Liver (tissue), 9 donors: ENCODE results near the gene RPL7L1. TPM values are rescaled to one million over a fixed set of nuclear protein-coding genes. Genes with fewer than 3 reads are reported as not detected.

Experiments used
- DNase-seq: peaks from one replicate; pipeline ENCODE4 v3.0.0-alpha.2; 2017; ENCODE audit warnings: low spot score
- H3K27ac ChIP-seq, 2 donors: one replicate each; pipeline ENCODE4 v1.7.0; 2013; ENCODE audit warnings: inconsistent platforms in 2 of 2, low read length in 2 of 2, control low read depth in 1 of 2, low read depth in 1 of 2, mild to moderate bottlenecking in 1 of 2
- H3K27me3 ChIP-seq, 4 donors: one replicate each; pipeline versions ENCODE4 v1.6.1 to v1.7.0; 2013; ENCODE audit warnings: low read length in 3 of 4, inconsistent platforms in 1 of 4, mild to moderate bottlenecking in 1 of 4, moderate library complexity in 1 of 4; ENCODE audit not compliant: control insufficient read depth in 4 of 4, insufficient read depth in 4 of 4
- H3K36me3 ChIP-seq, 4 donors: one replicate each; pipeline versions ENCODE4 v1.6.1 to v1.7.0; 2013; ENCODE audit warnings: low read length in 3 of 4, mild to moderate bottlenecking in 3 of 4, low read depth in 1 of 4, moderate library complexity in 1 of 4; ENCODE audit not compliant: control insufficient read depth in 4 of 4, insufficient read depth in 3 of 4
- H3K4me1 ChIP-seq, 4 donors: one replicate each; pipeline versions ENCODE4 v1.6.1 to v1.7.0; 2013; ENCODE audit warnings: low read length in 3 of 4, mild to moderate bottlenecking in 3 of 4, moderate library complexity in 1 of 4; ENCODE audit not compliant: control insufficient read depth in 4 of 4, insufficient read depth in 4 of 4
- H3K4me3 ChIP-seq, 3 donors: one replicate each; pipeline versions ENCODE4 v1.6.1 to v1.7.0; 2013; ENCODE audit warnings: low read length in 3 of 3, control low read depth in 1 of 3, low read depth in 1 of 3, mild to moderate bottlenecking in 1 of 3
- H3K9ac ChIP-seq, 2 donors: one replicate each; pipeline ENCODE4 v1.7.0; 2013; ENCODE audit warnings: low read length in 2 of 2, mild to moderate bottlenecking in 2 of 2, moderate library complexity in 2 of 2, control low read depth in 1 of 2, low read depth in 1 of 2
- H3K9me3 ChIP-seq, 4 donors: one replicate each; pipeline versions ENCODE4 v1.6.1 to v1.7.0; 2013; ENCODE audit warnings: low read length in 3 of 4; ENCODE audit not compliant: control insufficient read depth in 4 of 4
- EGR1 ChIP-seq, 2 donors: IDR thresholded peaks; 2 replicates each; pipeline ENCODE4 v1.6.1; 2016 to 2018; ENCODE audit warnings: antibody characterized with exemption in 2 of 2, low read depth in 2 of 2
- FOXA1 ChIP-seq: IDR thresholded peaks from 2 replicates; pipeline ENCODE4 v1.6.1; 2016; ENCODE audit warnings: antibody characterized with exemption
- FOXA2 ChIP-seq: IDR thresholded peaks from 2 replicates; pipeline ENCODE4 v1.6.1; 2016; ENCODE audit warnings: antibody characterized with exemption
- GABPA ChIP-seq, 2 donors: IDR thresholded peaks in 1 of 2; conservative IDR thresholded peaks in 1 of 2; 2 replicates each; pipeline ENCODE4 v1.6.1; 2016; ENCODE audit warnings: antibody characterized with exemption in 2 of 2, mild to moderate bottlenecking in 1 of 2, moderate library complexity in 1 of 2
- RAD21 ChIP-seq, 2 donors: IDR thresholded peaks; 2 replicates each; pipeline ENCODE4 v1.6.1; 2016; ENCODE audit warnings: antibody characterized with exemption in 2 of 2, mild to moderate bottlenecking in 2 of 2
- RXRA ChIP-seq, 2 donors: IDR thresholded peaks; 2 replicates each; pipeline ENCODE4 v1.6.1; 2017 to 2018; ENCODE audit warnings: antibody characterized with exemption in 2 of 2, mild to moderate bottlenecking in 1 of 2
- TAF1 ChIP-seq: conservative IDR thresholded peaks from 2 replicates; pipeline ENCODE4 v1.6.1; 2016; ENCODE audit warnings: antibody characterized with exemption, mild to moderate bottlenecking
- YY1 ChIP-seq: IDR thresholded peaks from 2 replicates; pipeline ENCODE4 v1.6.1; 2016; ENCODE audit warnings: antibody characterized with exemption, mild to moderate bottlenecking
- WGBS: extraction: QIAGEN DNeasy Blood & Tissue Kit; methylation state at CpG from one replicate; pipeline ENCODE4 v1.1.7; 2013; 5-methylcytosine and 5-hydroxymethylcytosine counted together
- polyA plus RNA-seq, 2 donors: library from polyadenylated mRNA; stranded (reverse) in 1 of 2; unstranded in 1 of 2; fragments of 200-250 nt in 1 of 2; fragments of >200 nt in 1 of 2; fragmentation: Nextera tagmentation in 1 of 2; extraction: Ambion mirVana in 1 of 2; gene quantifications; one replicate each; pipeline versions ENCODE4 v1.2.1 to v1.2.3, GENCODE V29; 2013 to 2015
- total RNA-seq, 2 donors: library from RNA; depleted of rRNA; stranded (reverse); fragments of >200 nt; gene quantifications; one replicate each; pipeline ENCODE4 v1.2.3, GENCODE V29; 2014
- TF ChIP-seq, protein P1 (sequence below): IDR thresholded peaks from 2 replicates; pipeline ENCODE4 v1.6.1; 2016; ENCODE audit warnings: antibody characterized with exemption
- TF ChIP-seq, protein P2 (sequence below): IDR thresholded peaks from 2 replicates; pipeline ENCODE4 v1.6.1; 2016; ENCODE audit warnings: antibody characterized with exemption
- TF ChIP-seq, protein P3 (sequence below): fragments of 150-350 bp; IDR thresholded peaks from 2 replicates; pipeline ENCODE4 v1.5.1; 2017; ENCODE audit warnings: improper control_type of control experiment, low read depth, low read length; ENCODE audit not compliant: missing input control
- donor health status: healthy.
- donor health status: healthy.
- donor health status: healthy.
- donor health status: healthy.
- donor health status: healthy.

The RPL7L1 gene
- total and polyA plus RNA-seq, 4 donors, result 39.6 to 63.8 (median 47.9) TPM

DNA sequence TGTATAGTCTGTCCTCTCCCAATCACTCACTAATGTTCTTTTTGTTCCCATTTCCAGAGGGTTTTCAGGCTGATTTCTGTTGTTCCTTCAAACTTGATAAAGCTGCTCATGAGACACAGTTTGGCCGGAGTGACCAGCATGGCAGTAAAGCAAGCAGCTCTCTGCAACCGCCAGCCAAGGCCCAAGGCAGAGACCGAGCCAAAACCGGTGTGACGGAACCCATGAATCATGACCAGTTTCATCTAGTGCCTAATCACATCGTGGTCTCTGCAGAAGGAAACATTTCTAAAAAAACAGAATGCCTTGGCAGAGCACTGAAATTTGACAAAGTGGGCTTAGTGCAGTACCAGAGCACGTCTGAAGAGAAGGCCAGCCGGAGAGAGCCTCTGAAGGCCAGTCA, 14.8 kb upstream of the RPL7L1 start:
- WGBS, result 94% methylated on average over 8 of the region's 8 CpGs
- TF ChIP-seq, protein P1, sequence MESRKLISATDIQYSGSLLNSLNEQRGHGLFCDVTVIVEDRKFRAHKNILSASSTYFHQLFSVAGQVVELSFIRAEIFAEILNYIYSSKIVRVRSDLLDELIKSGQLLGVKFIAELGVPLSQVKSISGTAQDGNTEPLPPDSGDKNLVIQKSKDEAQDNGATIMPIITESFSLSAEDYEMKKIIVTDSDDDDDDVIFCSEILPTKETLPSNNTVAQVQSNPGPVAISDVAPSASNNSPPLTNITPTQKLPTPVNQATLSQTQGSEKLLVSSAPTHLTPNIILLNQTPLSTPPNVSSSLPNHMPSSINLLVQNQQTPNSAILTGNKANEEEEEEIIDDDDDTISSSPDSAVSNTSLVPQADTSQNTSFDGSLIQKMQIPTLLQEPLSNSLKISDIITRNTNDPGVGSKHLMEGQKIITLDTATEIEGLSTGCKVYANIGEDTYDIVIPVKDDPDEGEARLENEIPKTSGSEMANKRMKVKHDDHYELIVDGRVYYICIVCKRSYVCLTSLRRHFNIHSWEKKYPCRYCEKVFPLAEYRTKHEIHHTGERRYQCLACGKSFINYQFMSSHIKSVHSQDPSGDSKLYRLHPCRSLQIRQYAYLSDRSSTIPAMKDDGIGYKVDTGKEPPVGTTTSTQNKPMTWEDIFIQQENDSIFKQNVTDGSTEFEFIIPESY, result no peak
- peaks cover 7 to 54% (median 43%) of the 10 kb centered on the region in 4 donors for H3K36me3 ChIP-seq

DNA sequence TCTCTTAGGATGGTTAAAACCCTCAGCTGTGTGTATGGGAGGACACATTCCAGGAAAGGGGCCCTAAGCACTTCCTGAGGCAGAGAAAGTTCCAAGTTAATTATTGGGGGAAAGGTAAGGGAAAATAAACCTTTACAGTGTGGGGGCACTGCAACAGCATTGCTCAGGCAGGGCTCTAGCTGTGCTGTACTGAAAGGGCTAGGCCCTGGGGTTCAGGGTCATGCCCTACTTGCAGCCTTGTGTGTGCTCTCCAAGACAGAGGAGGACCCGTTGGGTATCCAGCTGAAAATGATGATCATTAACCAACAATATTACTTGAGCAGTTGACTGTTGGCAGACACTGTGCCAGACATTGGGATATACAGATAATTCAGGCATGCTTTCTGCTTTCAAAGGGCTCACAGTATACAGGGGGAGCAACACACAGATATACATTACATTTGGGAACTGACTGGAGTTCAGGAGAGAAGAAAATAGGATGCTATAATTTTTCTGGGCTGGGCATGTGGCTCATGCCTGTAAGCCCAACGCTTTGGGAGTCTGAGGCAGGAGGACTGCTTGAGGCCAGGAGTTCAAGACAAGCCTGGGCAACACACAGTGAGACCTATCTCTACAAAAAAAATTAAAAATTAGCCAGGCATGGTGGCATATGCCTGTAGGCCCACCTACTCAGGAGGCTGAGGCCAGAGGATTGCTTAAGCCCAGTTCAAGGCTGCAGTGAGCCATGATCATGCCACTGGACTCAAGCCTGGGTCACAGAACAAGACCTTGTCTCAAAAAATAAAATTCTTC, 9.1 kb upstream of the RPL7L1 start:
- no peaks in the 10 kb centered on the region for H3K4me1 ChIP-seq
- no peak overlapping the region for H3K27ac ChIP-seq
- no peak overlapping the region for H3K4me3 ChIP-seq
- no peak for DNase-seq
- H3K9me3 ChIP-seq, result no peaks in the 10 kb centered on the region
- 68% methylated on average over 2 of the region's 2 CpGs for WGBS
- H3K27me3 ChIP-seq, result no peaks in the 10 kb centered on the region
- TF ChIP-seq RXRA (IDR thresholded peaks at IDR 0.05), result no peak
- no peak for TF ChIP-seq RAD21 (IDR thresholded peaks at IDR 0.05)
- TF ChIP-seq TAF1, result no peak
- TF ChIP-seq FOXA2, result no peak
- TF ChIP-seq, protein P1, result no peak
- TF ChIP-seq YY1, result no peak
- TF ChIP-seq EGR1 (IDR thresholded peaks at IDR 0.05; ENCODE audit: low read depth in 2 of 2), result no peak
- TF ChIP-seq, protein P2, sequence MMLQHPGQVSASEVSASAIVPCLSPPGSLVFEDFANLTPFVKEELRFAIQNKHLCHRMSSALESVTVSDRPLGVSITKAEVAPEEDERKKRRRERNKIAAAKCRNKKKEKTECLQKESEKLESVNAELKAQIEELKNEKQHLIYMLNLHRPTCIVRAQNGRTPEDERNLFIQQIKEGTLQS, result no peak
- H3K9ac ChIP-seq, result no peak overlapping the region
- H3K36me3 ChIP-seq, result peaks cover 0 to 28% (median 11%) of the 10 kb centered on the region in 4 donors

More for the DNA sequence above, 14.8 kb upstream of the RPL7L1 start:
- no peaks in the 10 kb centered on the region for H3K4me1 ChIP-seq
- no peak overlapping the region for H3K27ac ChIP-seq
- no peaks in the 10 kb centered on the region for H3K9me3 ChIP-seq
- H3K9ac ChIP-seq, result no peak overlapping the region
- H3K4me3 ChIP-seq, result no peak overlapping the region
- DNase-seq, result no peak
- H3K27me3 ChIP-seq, result no peaks in the 10 kb centered on the region

DNA sequence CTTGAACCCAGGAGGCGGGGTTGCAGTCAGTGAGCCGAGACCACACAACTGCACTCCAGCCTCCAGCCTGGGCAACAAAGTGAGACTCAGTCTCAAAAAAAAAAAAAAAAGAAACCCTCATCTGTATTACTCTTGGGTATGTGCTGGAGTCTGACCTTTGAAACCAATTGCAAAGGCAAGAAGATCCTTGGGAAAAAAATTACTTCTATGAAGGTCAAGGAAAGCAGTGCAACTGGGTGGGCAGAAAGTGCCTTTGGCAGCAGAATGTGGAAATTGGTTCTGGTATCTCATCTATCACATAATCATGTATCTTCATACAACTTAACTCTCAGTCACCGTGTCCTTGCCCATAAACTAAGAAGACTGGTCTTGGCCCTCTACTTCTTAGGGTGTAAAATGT, 7.7 kb upstream of the RPL7L1 start:
- 96% methylated on average over 3 of the region's 3 CpGs for WGBS
- H3K36me3 ChIP-seq, result peaks cover 0 to 17% (median 4%) of the 10 kb centered on the region in 4 donors
- H3K4me1 ChIP-seq, result no peaks in the 10 kb centered on the region
- TF ChIP-seq RAD21 (IDR thresholded peaks at IDR 0.05) (no peak), YY1 (no peak), FOXA1 (no peak), TAF1 (no peak), FOXA2 (no peak), GABPA (IDR thresholded peaks at IDR 0.05 in 1 of 2, conservative IDR thresholded peaks at IDR 0.05 in 1 of 2) (no peak)
- TF ChIP-seq, protein P3, sequence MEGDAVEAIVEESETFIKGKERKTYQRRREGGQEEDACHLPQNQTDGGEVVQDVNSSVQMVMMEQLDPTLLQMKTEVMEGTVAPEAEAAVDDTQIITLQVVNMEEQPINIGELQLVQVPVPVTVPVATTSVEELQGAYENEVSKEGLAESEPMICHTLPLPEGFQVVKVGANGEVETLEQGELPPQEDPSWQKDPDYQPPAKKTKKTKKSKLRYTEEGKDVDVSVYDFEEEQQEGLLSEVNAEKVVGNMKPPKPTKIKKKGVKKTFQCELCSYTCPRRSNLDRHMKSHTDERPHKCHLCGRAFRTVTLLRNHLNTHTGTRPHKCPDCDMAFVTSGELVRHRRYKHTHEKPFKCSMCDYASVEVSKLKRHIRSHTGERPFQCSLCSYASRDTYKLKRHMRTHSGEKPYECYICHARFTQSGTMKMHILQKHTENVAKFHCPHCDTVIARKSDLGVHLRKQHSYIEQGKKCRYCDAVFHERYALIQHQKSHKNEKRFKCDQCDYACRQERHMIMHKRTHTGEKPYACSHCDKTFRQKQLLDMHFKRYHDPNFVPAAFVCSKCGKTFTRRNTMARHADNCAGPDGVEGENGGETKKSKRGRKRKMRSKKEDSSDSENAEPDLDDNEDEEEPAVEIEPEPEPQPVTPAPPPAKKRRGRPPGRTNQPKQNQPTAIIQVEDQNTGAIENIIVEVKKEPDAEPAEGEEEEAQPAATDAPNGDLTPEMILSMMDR, result no peak
- TF ChIP-seq, protein P1, result no peak
- H3K9me3 ChIP-seq, result no peaks in the 10 kb centered on the region
- no peak for DNase-seq
- no peak overlapping the region for H3K27ac ChIP-seq
- no peak overlapping the region for H3K9ac ChIP-seq
- H3K27me3 ChIP-seq, result no peaks in the 10 kb centered on the region
- no peak overlapping the region for H3K4me3 ChIP-seq
